HPDE6-E6E7 (cell line): Measurements from ENCODE around the gene TDP2.
"Not testable (repeated sequence)": the region's sequence is repeated elsewhere in the genome, so short reads cannot be mapped to it uniquely, and the experiment has no call there.

Source experiments
- DNase-seq: peaks from one replicate; pipeline ENCODE4 v3.0.0; 2011; ENCODE audit warnings: missing footprints; ENCODE audit errors: extremely low spot score

The TDP2 gene

GRCh38 chr6:24666641-24667377 is at the start of gene TDP2, which contains the start of gene ACOT13:
Gene TDP2, minus strand, starts transcription at chr6:24666899. Its CDS starts 37 bp downstream, at chr6:24666862.
Gene ACOT13, plus strand, starts transcription at chr6:24667077. Its CDS starts 187 bp downstream, at chr6:24667264.
- peak; percentile 95 for DNase-seq

- no peak for DNase-seq
Observed at GRCh38 chr6:24710519-24711303, 44.0 kb upstream of the TDP2 start.

- no peak for DNase-seq
Observed at GRCh38 chr6:24709014-24709711, 42.5 kb upstream of the TDP2 start.

GRCh38 chr6:24708612-24709011 is 41.9 kb upstream of the TDP2 start:
- DNase-seq: no peak

GRCh38 chr6:24704468-24704867 is 37.8 kb upstream of the TDP2 start:
- DNase-seq: no peak

GRCh38 chr6:24702720-24703282 is 36.1 kb upstream of the TDP2 start:
- no peak for DNase-seq

GRCh38 chr6:24699521-24700359 is 33.0 kb upstream of the TDP2 start:
- DNase-seq: no peak

GRCh38 chr6:24696097-24696496 is 29.4 kb upstream of the TDP2 start:
- no peak for DNase-seq

GRCh38 chr6:24695635-24696034 is 28.9 kb upstream of the TDP2 start:
- not testable (repeated sequence) for DNase-seq

GRCh38 chr6:24694198-24694597 is 27.5 kb upstream of the TDP2 start:
- DNase-seq: no peak

GRCh38 chr6:24692848-24693592 is 26.3 kb upstream of the TDP2 start:
- no peak for DNase-seq

- no peak for DNase-seq
Observed at GRCh38 chr6:24692415-24692814, 25.7 kb upstream of the TDP2 start.

GRCh38 chr6:24692003-24692402 is 25.3 kb upstream of the TDP2 start:
- DNase-seq: no peak

- DNase-seq: no peak
Observed at GRCh38 chr6:24691550-24691949, 24.9 kb upstream of the TDP2 start.

GRCh38 chr6:24690593-24690992 is 23.9 kb upstream of the TDP2 start:
- DNase-seq: no peak

GRCh38 chr6:24689964-24690363 is 23.3 kb upstream of the TDP2 start:
- DNase-seq: no peak

GRCh38 chr6:24686946-24687345 is 20.2 kb upstream of the TDP2 start:
- DNase-seq: no peak

GRCh38 chr6:24686408-24686807 is 19.7 kb upstream of the TDP2 start:
- no peak for DNase-seq

- DNase-seq: no peak
Observed at GRCh38 chr6:24683297-24684296, 16.9 kb upstream of the TDP2 start.
